Lower lobe of right lung (tissue), 2 donors: ENCODE results near the gene LYSMD1. TPM values are rescaled to one million over a fixed set of nuclear protein-coding genes. Genes with fewer than 3 reads are reported as not detected.
A peak's percentile ranks its signal among the peaks of the same experiment; 100 is the strongest.

Source experiments
- ATAC-seq, 2 donors: fragments of 200-7000 bp; cut with Tn5 transposase; one replicate each; pipeline ENCODE4 v1.9.1; 2020 to 2022; ENCODE audit warnings: mild to moderate bottlenecking in 2 of 2, moderate library complexity in 2 of 2
- DNase-seq: peaks from one replicate; pipeline ENCODE4 v3.0.0-alpha.2; 2020
- H3K27ac ChIP-seq: fragments of 200-600 bp; one replicate; pipeline ENCODE4 v1.8.0; 2022
- H3K27me3 ChIP-seq: fragments of 200-600 bp; one replicate; pipeline ENCODE4 v1.8.0; 2022; ENCODE audit warnings: low read depth
- H3K36me3 ChIP-seq: fragments of 200-600 bp; one replicate; pipeline ENCODE4 v1.8.0; 2022; ENCODE audit warnings: mild to moderate bottlenecking
- H3K4me1 ChIP-seq: fragments of 200-600 bp; one replicate; pipeline ENCODE4 v1.8.0; 2022
- H3K4me3 ChIP-seq: fragments of 200-600 bp; one replicate; pipeline ENCODE4 v1.8.0; 2022; ENCODE audit warnings: mild to moderate bottlenecking
- H3K9me3 ChIP-seq: fragments of 200-600 bp; one replicate; pipeline ENCODE4 v1.8.0; 2022
- intact Hi-C: fragments of 100-400 bp; cut with DNase I; formaldehyde crosslinking; loops from one replicate; pipeline ENCODE4 v1.11.0; 2022
- total RNA-seq: library from RNA; stranded (reverse); fragmentation: NEBNext Ultra II Directional; extraction: Animal tissue kit (Norgen Biotek cat#: 25700); gene quantifications from one replicate; pipeline ENCODE4 v1.2.1, GENCODE V29; 2021
- TF ChIP-seq, protein P1 (sequence below): fragments of 200-600 bp; IDR thresholded peaks from one replicate; pipeline ENCODE4 v1.8.0; 2022; ENCODE audit warnings: antibody characterized with exemption, mild to moderate bottlenecking
- donor health status: DM: no; HTN: yes; CAD: no; lungs with severe emphysema.

The LYSMD1 gene
- total RNA-seq, 1 donor from 2014 or later = 6.5 TPM

DNA sequence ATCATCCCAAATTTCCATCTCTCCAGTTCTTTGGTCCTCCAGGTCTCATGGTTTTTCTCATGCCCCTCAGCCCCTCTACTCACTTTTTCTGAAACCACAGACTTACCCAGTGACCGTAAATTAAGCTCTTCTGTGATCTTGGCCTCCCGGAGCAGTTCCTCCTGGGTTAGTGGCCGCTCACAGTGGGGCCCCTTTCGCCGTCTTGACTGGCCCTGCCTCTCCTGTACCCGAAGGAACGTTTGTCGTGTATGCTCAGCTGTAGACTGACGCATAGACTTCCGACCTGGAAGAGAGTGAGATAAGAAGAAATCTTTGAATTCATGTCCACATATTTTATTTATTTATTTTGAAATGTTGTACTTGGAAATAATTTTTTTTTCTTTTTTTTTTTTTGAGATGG, 18.5 kb upstream of the LYSMD1 start:
- intact Hi-C loops = no loop called here
- no peak for ATAC-seq

DNA sequence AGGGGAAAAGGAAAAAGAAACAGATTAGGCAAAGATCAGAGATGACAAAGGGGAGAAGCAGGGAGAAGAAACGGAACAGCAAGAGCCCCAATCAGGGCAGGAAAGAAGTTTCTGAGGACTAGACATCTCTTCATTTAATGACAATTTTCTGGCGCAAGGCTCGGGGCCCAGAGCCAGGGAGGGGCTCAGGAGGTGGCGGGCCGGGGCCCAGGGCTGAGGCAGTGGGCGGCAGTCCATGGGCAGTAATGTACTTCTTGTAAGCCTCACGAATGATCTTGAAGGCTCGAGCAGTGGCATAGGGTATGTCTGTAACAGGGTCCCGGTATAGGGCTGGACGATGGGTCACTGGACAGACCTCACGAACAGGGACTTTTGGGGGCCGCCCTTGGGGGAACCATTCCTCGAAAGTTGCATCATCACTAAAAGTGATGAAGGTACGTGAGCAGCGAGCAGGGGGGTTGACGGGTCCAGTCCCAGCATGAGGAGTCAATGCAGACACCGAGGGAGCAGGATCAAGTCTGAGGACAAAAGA, 10.9 kb upstream of the LYSMD1 start:
- H3K27me3 ChIP-seq = no peaks in the 10 kb centered on the region
- no peak for DNase-seq
- no peaks in the 10 kb centered on the region for H3K4me1 ChIP-seq
- H3K9me3 ChIP-seq = no peaks in the 10 kb centered on the region
- no peak for ATAC-seq
- intact Hi-C loops = no loop called here
- no peak overlapping the region for H3K27ac ChIP-seq
- H3K4me3 ChIP-seq = no peak overlapping the region
- TF ChIP-seq, protein P1, sequence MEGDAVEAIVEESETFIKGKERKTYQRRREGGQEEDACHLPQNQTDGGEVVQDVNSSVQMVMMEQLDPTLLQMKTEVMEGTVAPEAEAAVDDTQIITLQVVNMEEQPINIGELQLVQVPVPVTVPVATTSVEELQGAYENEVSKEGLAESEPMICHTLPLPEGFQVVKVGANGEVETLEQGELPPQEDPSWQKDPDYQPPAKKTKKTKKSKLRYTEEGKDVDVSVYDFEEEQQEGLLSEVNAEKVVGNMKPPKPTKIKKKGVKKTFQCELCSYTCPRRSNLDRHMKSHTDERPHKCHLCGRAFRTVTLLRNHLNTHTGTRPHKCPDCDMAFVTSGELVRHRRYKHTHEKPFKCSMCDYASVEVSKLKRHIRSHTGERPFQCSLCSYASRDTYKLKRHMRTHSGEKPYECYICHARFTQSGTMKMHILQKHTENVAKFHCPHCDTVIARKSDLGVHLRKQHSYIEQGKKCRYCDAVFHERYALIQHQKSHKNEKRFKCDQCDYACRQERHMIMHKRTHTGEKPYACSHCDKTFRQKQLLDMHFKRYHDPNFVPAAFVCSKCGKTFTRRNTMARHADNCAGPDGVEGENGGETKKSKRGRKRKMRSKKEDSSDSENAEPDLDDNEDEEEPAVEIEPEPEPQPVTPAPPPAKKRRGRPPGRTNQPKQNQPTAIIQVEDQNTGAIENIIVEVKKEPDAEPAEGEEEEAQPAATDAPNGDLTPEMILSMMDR = no peak
- H3K36me3 ChIP-seq = peaks cover 80% of the 10 kb centered on the region

More for the DNA sequence above, 18.5 kb upstream of the LYSMD1 start:
- Histone ChIP-seq H3K27ac (no peak overlapping the region), H3K4me1 (peaks cover 21% of the 10 kb centered on the region), H3K36me3 (peaks cover 67% of the 10 kb centered on the region), H3K9me3 (no peaks in the 10 kb centered on the region), H3K27me3 (no peaks in the 10 kb centered on the region), H3K4me3 (no peak overlapping the region)
- no peak for DNase-seq
- TF ChIP-seq, protein P1 = no peak

DNA sequence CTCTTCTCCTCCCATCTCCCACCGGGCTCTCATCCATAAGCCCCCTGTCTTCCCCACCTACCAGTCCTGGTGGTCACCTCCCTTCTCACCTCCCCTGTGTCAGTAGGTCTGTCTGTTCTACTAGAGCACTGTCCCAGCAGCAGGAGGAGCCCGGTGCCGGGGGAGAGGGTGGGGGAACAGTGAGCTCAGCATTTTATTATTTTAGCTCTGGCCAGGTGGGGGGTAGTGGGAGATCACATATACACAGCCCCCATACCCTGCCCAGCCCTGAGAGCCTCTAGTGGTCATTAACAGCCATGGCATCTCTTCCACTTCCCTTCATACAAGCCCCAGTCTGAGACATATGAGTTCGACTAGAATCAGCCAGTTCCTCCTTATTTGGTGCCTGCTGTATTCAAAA, 10.2 kb upstream of the LYSMD1 start, which contains the start of gene TMOD4:
TMOD4 (minus strand) TSS at position 119 of the 400 bp plus-strand sequence. CDS start 1,106 bp downstream, outside the sequence.
- Histone ChIP-seq H3K4me1 (no peaks in the 10 kb centered on the region), H3K27me3 (no peaks in the 10 kb centered on the region), H3K4me3 (no peak within 1 kb of the TSS), H3K9me3 (no peaks in the 10 kb centered on the region), H3K27ac (no peak within 1 kb of the TSS), H3K36me3 (peaks cover 73% of the 10 kb centered on the region)
- intact Hi-C loops = no loop called here
- TF ChIP-seq, protein P1 = peak; percentile 39
- DNase-seq (no peak), ATAC-seq (peak; percentile 29 to 56)

DNA sequence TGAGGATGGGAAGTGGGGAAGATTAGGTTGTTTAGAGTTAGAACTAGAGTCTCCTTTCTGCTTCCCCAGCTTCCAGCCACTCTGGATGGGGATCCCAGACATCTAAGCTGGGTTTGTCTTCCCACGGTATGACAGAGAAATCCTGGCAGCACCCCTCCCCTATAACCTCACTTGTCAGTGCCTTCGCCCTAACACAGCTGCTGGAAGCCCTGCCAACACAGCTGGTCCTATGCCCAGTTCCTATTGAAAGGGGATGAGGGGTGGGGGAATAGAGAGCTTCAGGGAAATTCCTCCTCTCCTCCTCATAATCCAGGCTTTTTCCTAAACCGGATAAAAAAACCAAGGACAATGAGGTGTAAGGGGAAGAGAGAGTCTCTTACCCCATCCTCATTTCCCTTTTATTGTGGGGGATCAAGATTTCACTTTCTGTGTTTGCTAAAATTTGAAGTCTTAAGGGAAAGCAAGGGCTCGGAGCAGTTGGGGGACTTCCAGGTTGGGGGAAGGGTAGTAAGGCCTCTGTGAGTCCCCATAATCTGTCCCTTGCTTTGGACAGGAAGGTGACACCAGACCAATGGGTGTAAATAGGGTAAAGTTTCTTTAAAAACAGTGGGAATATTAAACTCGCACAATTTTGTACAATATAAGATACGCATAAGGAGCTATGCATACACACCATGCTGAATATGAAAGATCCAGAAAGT, 9.5 kb upstream of the LYSMD1 start:
- Histone ChIP-seq H3K4me3 (no peak overlapping the region), H3K36me3 (peaks cover 73% of the 10 kb centered on the region), H3K27ac (no peak overlapping the region), H3K9me3 (no peaks in the 10 kb centered on the region), H3K27me3 (no peaks in the 10 kb centered on the region), H3K4me1 (no peaks in the 10 kb centered on the region)
- intact Hi-C loops = no loop called here
- TF ChIP-seq, protein P1 = no peak
- ATAC-seq = no peak
- no peak for DNase-seq

DNA sequence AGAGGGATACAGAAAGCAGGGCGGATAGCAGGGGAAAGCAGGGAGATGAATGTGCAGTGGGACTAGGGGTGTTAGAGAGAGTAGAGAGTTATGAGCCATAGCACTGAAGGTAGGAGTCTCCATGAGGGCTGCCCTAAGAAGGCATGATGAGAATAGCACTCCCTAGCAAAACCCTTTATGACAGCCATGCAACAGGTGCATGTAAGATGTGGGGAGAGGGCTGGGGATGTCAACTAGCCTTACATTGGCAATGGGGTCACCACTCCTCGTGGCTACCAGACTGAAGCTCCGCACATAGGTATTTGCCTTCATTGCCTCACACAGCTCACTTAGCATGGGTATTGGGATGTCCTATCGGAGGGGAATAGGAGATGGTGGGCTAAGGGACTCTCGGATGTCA, 5.5 kb upstream of the LYSMD1 start:
- H3K4me1 ChIP-seq = peaks cover 9% of the 10 kb centered on the region
- TF ChIP-seq, protein P1 = no peak
- no peak overlapping the region for H3K27ac ChIP-seq
- no peaks in the 10 kb centered on the region for H3K9me3 ChIP-seq
- no peak overlapping the region for H3K4me3 ChIP-seq
- no peaks in the 10 kb centered on the region for H3K27me3 ChIP-seq
- peaks cover 66% of the 10 kb centered on the region for H3K36me3 ChIP-seq
- DNase-seq (no peak), ATAC-seq (no peak)
- intact Hi-C loops = no loop called here
